IPS DF 19.7 (cell line): ENCODE results near the gene PRLH.
"Not testable (repeated sequence)": the region's sequence is repeated elsewhere in the genome, so short reads cannot be mapped to it uniquely, and the experiment has no call there.

Source experiments
- DNase-seq: peaks from one replicate; pipeline ENCODE4 v3.0.0-alpha.2; 2013; ENCODE audit warnings: low read depth, low spot score

Gene PRLH

DNA sequence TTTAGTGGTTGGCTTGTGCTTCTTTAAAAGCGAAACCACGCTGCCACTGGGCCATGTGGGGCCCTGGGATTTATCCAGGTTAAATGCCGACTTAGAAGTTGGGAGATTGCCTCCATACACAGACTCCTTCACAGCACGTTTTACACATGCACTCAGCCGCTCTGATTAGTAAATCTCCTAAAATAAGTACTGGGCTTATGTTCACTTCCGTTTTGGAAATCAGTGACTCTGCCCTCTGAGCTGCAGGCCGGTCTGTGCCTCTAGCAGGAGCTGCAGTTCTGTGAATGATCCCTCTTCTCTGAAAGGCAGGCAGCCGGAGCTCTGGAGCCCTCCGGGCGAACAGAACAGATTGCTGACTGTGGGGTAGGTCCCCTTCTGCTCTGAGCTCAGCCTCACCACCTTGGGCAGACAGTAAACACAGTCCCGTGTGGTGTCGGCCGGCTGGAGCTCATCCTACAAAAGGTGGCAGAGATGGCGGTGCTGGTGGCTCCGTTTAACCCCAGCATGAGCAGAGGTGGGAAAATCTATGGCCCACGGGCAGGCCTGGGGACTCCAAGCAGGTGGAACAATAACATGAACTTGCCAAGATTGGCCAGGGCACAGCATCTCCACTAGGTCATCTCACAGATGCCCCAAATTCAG lies 34.0 kb downstream of the PRLH start:
- no peak for DNase-seq

DNA sequence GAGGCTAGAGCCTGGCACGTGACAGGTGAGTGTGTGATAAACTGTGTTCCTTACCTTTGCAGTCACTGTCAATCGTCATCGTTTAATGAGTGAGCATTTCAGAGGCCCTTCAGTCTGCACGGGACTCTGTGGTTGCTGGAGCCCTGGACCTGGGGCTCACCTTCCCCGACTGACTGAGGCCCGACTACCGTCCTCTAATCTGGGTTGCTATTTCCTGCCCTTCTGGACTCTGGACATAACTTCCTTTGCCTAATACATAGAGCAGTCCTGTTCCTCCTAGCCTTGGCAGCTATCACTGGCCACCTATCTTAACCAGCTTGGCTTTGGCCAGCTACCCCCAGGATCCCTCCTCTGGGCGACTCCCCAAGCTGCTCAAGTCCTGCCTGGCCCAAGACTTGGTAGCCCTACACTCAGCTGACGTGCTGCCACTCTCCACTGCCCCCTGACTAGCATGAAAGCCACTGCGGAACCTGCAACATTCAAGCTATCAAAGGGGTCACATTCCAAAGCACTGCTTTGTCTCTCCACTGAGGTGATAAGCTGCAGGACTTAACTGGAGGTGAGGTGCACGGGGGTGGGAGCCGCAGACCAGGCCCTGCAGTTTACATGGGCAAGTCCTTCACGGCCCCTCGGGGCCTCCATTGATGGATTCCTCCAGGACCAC lies 35.2 kb downstream of the PRLH start:
- DNase-seq = no peak

DNA sequence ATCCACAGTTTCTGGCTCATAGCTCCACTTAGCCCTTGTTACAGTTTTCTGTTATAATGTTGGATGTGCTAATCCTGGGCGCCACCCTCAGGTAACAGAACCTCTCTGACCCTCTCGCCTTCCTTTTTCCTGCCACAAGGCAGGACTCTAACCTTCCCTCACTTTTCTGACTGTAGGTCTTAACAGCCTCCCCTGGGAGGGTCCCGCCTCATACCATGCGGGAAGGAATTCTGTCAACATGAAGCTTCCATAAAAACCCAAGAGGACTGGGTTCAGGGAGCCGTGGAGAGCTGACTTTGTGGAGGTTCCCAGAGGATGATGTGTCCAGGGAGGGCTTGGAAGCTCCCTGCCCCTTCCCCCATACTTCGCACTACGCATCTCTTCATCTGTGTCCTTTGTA lies 36.0 kb downstream of the PRLH start:
- DNase-seq = no peak

DNA sequence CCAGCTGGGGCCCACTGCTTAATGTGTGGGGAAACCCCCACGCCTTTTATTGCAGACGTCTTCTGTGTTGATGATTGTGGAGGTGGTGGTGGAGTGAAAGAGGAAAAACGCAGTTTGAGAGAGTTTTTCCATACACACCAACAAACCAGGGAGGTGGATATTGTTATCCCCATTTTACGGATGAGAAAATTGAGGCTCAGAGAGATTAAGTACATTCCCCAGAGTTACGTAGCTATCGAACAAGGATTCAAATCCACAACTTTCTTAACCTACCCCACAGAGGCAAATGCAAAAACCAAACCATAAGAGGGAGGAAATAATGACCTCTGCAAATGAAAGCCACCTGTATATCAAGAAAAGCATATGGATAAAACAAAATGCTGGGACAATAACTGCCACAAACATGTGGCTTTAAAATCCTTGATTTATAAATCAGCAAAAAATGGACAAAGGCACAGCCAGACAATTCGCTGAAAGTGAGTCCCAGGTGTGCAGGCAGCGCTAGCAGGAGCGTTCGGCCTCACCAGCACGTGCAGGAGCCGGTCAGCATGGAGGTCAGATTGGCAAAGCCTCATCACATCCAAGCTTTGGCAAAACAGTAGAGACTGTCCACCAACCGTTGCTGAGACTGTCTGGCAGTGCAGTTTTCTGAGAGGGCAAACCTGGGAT lies 36.8 kb downstream of the PRLH start:
- DNase-seq = no peak

DNA sequence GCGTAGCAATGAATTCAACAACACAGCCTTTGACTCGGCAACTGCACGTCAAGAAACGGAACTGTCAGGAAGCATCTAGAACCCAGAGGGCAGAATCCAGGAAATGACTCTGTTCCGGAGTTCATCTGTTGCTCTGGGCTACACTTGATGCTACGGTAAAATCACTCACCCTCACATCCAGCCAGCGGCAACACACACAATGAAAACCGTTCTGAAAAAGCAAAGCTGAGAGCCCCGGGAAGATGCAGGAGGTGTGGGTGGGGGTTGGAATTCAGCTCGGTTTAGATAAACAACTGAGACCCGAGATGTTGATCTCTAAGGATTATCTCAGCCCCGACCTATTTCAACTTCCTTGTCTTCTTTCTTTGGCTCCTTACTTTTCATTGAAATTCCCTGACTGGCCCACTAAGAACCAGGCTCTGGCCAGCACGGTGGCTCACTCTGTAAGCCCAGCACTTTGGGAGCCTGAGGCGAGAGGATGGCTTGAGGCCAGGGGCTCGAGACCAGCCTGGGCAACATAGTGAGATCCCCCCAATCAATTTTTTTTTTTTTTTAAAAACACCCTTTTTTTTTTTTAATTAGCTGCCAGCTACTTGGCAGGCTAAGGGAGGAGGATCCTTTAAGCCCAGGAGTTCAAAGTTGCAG lies 37.5 kb downstream of the PRLH start:
- no peak for DNase-seq

DNA sequence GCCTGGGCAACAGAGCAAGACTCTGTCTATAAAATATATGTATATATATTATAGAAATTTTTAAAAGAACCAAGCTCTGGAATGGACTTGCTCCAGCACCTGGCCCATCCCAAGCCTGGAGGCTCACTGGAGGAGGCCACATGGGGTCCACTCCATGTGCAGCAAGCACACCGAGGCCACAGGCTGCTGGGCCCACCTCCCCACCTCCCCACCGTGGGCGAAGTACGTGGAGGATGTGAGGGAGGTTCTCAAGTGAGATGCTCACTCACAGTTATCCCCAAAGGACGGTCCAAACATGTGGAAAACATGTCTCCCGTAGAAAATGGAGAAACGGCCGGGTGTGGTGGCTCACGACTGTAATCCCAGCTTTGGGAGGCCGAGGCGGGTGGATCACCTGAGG lies 38.0 kb downstream of the PRLH start:
- DNase-seq = no peak

DNA sequence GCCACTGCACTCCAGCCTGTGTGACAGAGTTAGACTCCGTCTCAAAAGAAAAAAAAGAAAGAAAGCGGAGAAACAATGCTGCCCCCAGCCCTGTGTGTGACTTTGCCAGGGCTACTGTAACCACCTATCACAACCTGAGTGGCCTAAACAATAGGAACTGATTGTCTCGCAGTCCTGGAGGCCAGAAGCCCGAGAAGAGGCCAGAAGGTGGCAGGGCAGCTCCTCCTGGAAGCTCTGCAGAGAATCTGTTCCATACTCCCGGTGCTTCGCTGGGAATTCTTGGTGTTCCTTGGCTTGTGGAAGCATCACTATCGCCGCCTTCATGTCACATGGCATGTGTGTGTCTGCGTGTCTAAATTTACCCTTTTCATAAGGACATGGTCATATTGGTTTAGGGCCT lies 38.6 kb downstream of the PRLH start:
- DNase-seq = no peak

DNA sequence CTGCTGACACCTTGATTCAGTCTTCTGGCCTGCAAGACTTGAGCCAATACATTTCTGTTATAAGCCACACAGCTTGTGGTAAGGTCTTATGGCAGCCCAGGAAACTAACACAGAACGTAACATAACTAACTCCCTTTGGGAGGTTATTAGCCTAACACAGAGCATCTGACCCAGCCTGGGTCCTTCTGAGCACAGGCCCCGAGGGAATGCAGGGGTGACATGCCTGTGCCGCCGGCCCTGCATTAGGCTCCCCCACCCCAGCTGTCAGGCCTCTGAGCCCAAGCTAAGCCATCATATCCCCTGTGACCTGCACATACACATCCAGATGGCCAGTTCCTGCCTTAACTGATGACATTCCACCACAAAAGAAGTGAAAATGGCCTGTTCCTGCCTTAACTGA lies 40.1 kb downstream of the PRLH start:
- DNase-seq = not testable (repeated sequence)

DNA sequence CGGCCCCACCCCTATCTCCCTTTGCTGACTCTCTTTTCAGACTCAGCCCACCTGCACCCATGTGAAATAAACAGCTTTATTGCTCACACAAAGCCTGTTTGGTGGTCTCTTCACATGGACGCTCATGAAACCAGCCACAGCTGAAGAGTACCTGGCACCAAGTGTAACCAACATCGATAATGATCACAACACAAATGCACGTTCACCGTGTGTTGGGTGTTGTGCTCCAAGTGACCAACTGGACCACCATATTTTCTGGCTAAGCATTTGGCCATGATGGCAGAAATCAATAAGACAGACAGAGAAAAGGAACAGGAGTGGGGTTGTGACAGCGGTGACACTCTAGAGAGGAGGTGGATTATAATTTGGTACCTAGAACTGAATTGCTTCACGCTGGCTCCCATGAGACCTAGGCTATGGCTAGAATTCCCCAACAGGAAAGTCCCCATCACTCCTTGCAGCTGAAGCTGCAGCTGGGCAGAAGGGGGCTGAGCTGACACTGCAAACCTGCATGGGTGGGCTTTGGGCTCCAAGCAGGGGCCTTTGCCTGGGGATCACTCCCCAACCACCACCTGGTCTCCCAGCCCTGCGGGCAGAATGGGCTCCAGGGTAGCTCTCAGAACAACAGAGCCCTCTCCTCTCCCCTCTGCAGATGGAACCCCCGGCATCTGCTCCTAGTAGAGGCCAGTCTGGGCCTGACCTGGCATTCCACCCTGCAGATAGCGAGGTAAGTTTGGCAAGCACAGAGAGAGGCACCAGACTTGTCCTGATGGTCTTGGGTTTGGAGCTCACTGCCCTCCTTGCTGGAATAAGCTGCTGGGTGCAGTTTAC lies 46.4 kb downstream of the PRLH start:
- DNase-seq = no peak

DNA sequence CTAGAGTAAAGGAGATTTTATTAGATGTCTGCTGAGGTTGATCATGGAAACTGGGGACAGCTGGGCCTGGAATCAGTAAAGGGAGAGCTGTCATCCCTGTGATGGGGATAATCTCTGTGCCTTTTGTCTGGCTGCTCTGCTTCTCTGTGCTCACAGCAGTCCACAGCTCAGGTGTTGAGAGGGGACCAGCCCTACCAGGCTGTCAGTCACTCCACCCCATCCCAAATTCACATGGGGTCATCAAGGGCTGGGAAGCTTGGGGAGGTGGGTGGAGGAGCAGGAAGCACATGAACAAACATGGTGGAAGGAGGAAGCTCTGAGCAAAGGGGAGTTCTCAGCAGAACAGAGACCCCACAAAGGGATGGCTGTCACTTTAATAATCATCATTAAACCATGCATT lies 47.3 kb downstream of the PRLH start:
- DNase-seq = no peak

DNA sequence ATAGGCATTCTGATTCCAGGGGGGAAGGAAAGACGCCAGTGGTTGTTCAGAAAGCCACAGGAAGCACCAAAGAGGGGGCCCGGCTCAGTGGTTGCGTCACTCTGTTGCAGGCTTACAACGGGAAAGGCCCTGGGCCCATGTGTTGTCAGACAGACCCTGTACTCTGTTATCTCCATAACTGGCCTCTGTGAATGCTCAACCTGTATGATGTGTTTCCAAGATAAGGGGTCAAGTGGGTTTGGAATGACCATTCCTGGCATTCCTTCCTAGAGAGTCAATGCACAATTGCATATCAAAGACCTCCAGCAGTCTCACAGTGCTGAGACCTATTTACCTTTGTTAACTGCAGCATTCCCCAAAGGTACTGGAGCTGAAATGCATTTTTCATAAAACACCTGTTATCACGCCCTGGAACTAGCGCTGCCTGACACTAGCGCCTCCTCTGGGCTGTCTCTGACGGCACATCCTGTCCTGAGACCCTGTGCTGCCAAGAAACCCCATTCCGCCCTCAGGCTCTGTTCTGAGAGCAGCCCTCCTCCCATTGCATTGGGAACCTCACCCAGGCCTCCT lies 47.9 kb downstream of the PRLH start:
- peak; percentile 99 for DNase-seq

DNA sequence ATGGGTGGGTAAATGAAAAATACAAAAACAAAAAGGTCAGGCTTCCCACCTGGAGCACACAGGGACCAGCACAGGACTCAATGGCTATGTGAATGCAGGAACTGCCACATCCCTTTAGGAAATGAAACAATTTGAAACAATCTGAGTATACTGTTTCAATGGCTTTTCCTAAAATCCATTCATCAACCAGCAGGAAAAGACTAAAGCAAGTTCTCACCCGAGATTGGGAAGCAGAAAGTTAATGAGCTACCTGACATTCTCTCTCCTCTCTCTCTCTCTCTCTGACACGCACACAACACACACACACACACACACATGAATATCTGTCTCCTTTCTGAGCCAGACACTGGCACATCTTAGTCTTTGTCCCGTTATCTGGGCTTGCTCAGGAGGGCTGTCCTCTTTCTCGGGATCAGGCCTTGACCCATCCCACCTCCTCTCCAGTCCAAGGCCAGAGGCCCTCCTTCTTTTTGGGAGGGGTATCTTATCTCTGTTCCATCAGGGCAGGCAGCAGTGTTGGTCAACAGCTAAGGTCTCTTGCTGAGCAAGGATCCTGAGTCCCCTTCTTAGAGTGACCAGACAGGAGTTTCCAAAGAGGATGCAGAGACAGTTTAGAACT lies 49.4 kb downstream of the PRLH start:
- DNase-seq = no peak

DNA sequence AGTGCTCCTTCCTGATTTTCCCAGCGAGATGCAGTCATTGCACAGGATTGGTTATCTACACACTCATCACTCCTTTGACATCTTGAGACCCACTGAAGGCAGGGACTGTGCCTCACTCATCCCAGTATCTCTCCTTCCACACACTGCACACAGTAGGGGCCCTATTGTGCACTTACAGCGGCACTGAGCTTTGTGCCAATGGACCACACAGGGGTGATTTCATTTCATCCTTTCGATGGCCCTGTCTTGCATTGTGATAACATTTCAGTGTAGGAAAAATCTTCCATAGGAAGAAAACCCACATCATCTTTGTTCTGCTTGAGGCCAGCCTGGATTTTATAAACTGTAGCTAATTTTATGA lies 50.0 kb downstream of the PRLH start:
- DNase-seq = no peak
